HEK293T (cell line): Measurements from ENCODE around the gene GRIP1.

Experiments
- CTCF ChIA-PET: fragments of 350-600 bp; formaldehyde crosslinking; extraction: SDS; loops from one replicate; lab custom pipeline; 2021; ENCODE audit warnings: antibody characterized with exemption, inconsistent platforms; lab: Yijun Ruan, JAX
- POLR2A ChIA-PET: fragments of 350-600 bp; formaldehyde crosslinking; extraction: SDS; loops from one replicate; lab custom pipeline; 2020; ENCODE audit warnings: antibody characterized with exemption, inconsistent platforms; lab: Yijun Ruan, JAX
- DNase-seq: peaks from one replicate; pipeline ENCODE4 v3.0.0; 2012; ENCODE audit warnings: mixed read lengths; ENCODE audit errors: extremely low spot score
- ARNT ChIP-seq: fragments of 450-650 bp; IDR thresholded peaks from 2 replicates; pipeline ENCODE4 v1.6.1; 2017; ENCODE audit warnings: mild to moderate bottlenecking
- BHLHE40 ChIP-seq: fragments of 450-650 bp; IDR thresholded peaks from 2 replicates; pipeline ENCODE4 v1.6.1; 2016; ENCODE audit warnings: mild to moderate bottlenecking, moderate library complexity, borderline replicate concordance
- CTBP1 ChIP-seq: fragments of 450-650 bp; IDR thresholded peaks from 2 replicates; pipeline ENCODE4 v1.6.1; 2016; ENCODE audit warnings: borderline replicate concordance
- ELF4 ChIP-seq: fragments of 450-650 bp; IDR thresholded peaks from 2 replicates; pipeline ENCODE4 v1.6.1; 2017; ENCODE audit warnings: antibody characterized with exemption
- FOXA1 ChIP-seq: fragments of 450-650 bp; IDR thresholded peaks from 2 replicates; pipeline ENCODE4 v1.6.1; 2016; ENCODE audit warnings: mild to moderate bottlenecking
- FOXK2 ChIP-seq: fragments of 450-650 bp; IDR thresholded peaks from 2 replicates; pipeline ENCODE4 v1.6.1; 2016; ENCODE audit warnings: mild to moderate bottlenecking
- FOXM1 ChIP-seq: fragments of 450-650 bp; IDR thresholded peaks from 2 replicates; pipeline ENCODE4 v1.6.1; 2017; ENCODE audit warnings: mild to moderate bottlenecking, borderline replicate concordance
- HDGF ChIP-seq: fragments of 450-650 bp; IDR thresholded peaks from 2 replicates; pipeline ENCODE4 v1.6.1; 2017; ENCODE audit warnings: antibody characterized with exemption, borderline replicate concordance
- L3MBTL2 ChIP-seq: fragments of 450-650 bp; conservative IDR thresholded peaks from 2 replicates; pipeline ENCODE4 v1.6.1; 2016; ENCODE audit warnings: mild to moderate bottlenecking
- LEF1 ChIP-seq: fragments of 450-650 bp; IDR thresholded peaks from 2 replicates; pipeline ENCODE4 v1.6.1; 2017; ENCODE audit warnings: mild to moderate bottlenecking, borderline replicate concordance
- NFRKB ChIP-seq: fragments of 450-650 bp; IDR thresholded peaks from 2 replicates; pipeline ENCODE4 v1.6.1; 2016; ENCODE audit warnings: mild to moderate bottlenecking, moderate library complexity
- SP1 ChIP-seq: fragments of 450-650 bp; IDR thresholded peaks from 2 replicates; pipeline ENCODE4 v1.6.1; 2017
- SUZ12 ChIP-seq: fragments of 450-650 bp; IDR thresholded peaks from 2 replicates; pipeline ENCODE4 v1.6.1; 2016; ENCODE audit warnings: mild to moderate bottlenecking
- TARDBP ChIP-seq: fragments of 450-650 bp; IDR thresholded peaks from 2 replicates; pipeline ENCODE4 v1.6.1; 2016
- ZNF384 ChIP-seq: fragments of 450-650 bp; IDR thresholded peaks from 2 replicates; pipeline ENCODE4 v1.6.1; 2016
- TF ChIP-seq, protein P1 (sequence below): fragments of 450-650 bp; IDR thresholded peaks from 2 replicates; pipeline ENCODE4 v1.6.1; 2016

GRIP1 gene

DNA sequence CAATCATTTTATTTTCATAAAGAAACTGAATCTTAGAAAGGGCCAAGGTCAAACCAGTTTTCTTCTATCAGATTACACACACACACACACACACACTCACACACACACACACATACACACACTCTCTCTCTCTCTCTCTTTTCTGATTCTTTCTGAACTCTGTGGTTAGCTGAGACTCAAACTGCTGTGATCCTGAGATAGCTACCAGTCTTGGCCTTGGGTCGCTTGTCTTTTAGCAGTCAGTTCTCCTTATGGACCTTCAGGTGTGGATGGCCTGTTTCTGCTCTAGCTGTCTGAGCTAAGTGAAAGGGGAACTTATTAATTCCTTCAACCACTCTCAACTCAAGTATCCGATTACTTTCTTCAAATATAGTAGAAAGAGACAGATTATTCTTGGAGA lies 145.1 kb downstream of the GRIP1 start:
- ChIA-PET CTCF (no interaction called here), POLR2A (no interaction called here)
- no peak for TF ChIP-seq FOXK2
- TF ChIP-seq HDGF = no peak
- TF ChIP-seq ZNF384 = no peak
- no peak for TF ChIP-seq LEF1
- no peak for TF ChIP-seq BHLHE40
- no peak for TF ChIP-seq CTBP1
- no peak for TF ChIP-seq NFRKB
- TF ChIP-seq, protein P1, sequence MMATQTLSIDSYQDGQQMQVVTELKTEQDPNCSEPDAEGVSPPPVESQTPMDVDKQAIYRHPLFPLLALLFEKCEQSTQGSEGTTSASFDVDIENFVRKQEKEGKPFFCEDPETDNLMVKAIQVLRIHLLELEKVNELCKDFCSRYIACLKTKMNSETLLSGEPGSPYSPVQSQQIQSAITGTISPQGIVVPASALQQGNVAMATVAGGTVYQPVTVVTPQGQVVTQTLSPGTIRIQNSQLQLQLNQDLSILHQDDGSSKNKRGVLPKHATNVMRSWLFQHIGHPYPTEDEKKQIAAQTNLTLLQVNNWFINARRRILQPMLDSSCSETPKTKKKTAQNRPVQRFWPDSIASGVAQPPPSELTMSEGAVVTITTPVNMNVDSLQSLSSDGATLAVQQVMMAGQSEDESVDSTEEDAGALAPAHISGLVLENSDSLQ = no peak
- no peak for TF ChIP-seq SP1
- TF ChIP-seq TARDBP = no peak
- no peak for TF ChIP-seq ARNT
- no peak for TF ChIP-seq L3MBTL2
- TF ChIP-seq SUZ12 = no peak
- no peak for TF ChIP-seq FOXA1
- no peak for TF ChIP-seq ELF4
- no peak for TF ChIP-seq FOXM1
- no peak for DNase-seq

DNA sequence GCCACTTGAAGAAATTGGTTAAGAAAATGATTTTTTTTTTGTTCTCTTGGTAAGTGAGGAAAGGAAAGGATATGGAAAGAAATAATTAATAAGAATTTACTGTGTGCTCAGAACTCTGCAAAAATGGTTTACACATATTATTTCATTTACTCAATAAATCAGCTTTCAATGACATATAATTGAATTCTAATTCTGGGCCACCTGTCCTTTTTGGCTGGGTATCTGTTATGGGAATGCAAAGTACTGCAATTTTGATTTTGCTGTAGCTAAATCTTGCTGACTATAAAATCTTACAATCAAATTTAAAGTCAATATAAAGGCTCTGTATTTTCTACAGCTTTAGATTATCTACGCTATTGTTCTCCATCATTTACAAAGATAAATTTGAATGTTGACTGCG lies 147.1 kb downstream of the GRIP1 start:
- ChIA-PET CTCF (no interaction called here), POLR2A (no interaction called here)
- no peak for DNase-seq
- TF ChIP-seq L3MBTL2 = no peak
- TF ChIP-seq SUZ12 = no peak
- TF ChIP-seq, protein P1 = no peak
- TF ChIP-seq CTBP1 = no peak
- no peak for TF ChIP-seq LEF1
- no peak for TF ChIP-seq BHLHE40
- TF ChIP-seq TARDBP = no peak
- TF ChIP-seq FOXA1 = no peak
- TF ChIP-seq FOXM1 = no peak
- TF ChIP-seq NFRKB = no peak
- no peak for TF ChIP-seq SP1
- TF ChIP-seq ELF4 = no peak
- TF ChIP-seq ARNT = no peak
- no peak for TF ChIP-seq HDGF

DNA sequence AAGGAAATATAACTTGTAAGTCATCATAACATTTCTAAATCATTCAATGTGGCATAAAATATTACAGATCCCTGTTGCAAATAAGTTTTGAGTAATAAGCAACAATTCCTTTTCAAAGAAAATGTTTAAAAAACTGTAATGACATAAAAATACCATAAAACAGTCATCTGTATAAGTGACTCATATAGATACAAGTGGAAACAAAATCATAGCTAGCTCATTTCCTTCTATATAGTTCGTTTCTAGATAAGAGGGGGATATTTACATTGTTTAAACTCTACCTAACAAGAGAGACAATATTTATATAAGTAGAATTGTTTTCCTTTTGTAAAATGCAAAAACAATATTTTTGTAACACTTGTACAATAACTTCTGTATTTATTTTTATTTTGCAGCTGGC lies 148.9 kb downstream of the GRIP1 start:
- CTCF ChIA-PET = no interaction called here
- POLR2A ChIA-PET = no interaction called here

DNA sequence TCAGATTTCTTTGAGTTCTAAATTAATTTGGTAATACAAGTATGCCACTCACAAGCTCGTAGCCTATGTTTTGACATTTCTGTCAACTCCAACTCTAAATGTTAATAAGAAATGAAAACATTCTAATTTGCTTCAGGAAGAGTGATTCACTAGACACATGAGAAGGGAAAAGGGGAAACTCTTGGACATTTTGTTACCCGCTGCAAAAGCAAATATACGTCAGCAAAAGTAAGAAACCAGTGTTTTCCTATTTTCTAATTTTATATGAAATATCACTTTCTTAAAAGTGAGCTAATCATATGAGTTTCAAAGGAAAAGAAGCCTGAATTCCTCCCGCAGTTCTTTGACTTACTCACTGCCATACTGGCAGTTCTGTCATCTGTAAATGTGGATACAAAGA lies 162.3 kb downstream of the GRIP1 start:
- TF ChIP-seq BHLHE40 (no peak), LEF1 (no peak), ELF4 (no peak)
- ChIA-PET CTCF (no interaction called here), POLR2A (no interaction called here)
- DNase-seq = no peak

More for the DNA sequence above, 148.9 kb downstream of the GRIP1 start:
- TF ChIP-seq ZNF384 (no peak), SP1 (no peak), HDGF (no peak), ARNT (no peak), NFRKB (no peak), ELF4 (no peak), L3MBTL2 (no peak), LEF1 (no peak), FOXM1 (no peak), CTBP1 (no peak), TARDBP (no peak), FOXK2 (no peak), BHLHE40 (no peak), SUZ12 (no peak), FOXA1 (no peak)
- TF ChIP-seq, protein P1 = no peak
- no peak for DNase-seq

DNA sequence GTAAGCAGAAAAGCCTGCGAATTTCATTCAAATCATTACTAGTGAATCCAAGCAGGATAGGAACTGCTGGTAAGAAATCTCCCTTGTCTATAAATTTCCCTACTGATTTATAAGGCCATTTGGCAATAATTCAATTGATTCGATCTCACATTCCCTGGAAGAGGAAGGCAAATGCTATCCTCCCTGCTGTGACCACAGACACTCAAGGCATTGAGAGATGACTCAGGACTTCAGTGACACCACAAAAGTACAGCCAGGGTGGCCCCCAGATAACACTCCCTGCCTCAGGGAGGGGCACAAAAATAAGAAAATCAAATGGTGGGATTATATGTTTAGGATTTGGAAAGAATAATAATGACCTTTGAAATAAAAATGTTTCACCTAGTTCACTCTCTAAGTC lies 162.7 kb downstream of the GRIP1 start:
- no peak for DNase-seq
- TF ChIP-seq FOXA1 = no peak
- TF ChIP-seq FOXM1 = no peak
- no peak for TF ChIP-seq CTBP1
- TF ChIP-seq NFRKB = no peak
- no peak for TF ChIP-seq ELF4
- CTCF ChIA-PET = no interaction called here
- POLR2A ChIA-PET = no interaction called here

DNA sequence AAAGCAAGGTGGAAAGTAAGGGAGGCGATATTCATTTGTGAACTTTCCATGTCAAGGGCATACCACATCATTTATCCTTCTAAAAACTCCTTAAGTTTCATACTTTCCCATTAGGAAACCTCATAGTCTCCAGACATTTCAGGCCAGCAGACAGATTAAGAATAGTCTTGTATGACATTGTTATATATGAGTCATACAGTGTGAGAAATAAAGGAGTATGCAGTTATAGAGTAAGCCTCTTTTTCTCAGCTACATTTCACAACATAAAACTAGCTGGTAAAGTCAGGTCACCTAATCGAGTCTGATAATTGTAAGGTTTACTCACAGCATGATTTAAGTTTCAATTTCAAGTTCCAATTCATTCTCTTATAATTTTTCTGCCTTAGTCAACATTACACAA lies 164.3 kb downstream of the GRIP1 start:
- no peak for TF ChIP-seq LEF1
- no peak for TF ChIP-seq SP1
- TF ChIP-seq ZNF384 = no peak
- ChIA-PET CTCF (no interaction called here), POLR2A (no interaction called here)
- DNase-seq = no peak

DNA sequence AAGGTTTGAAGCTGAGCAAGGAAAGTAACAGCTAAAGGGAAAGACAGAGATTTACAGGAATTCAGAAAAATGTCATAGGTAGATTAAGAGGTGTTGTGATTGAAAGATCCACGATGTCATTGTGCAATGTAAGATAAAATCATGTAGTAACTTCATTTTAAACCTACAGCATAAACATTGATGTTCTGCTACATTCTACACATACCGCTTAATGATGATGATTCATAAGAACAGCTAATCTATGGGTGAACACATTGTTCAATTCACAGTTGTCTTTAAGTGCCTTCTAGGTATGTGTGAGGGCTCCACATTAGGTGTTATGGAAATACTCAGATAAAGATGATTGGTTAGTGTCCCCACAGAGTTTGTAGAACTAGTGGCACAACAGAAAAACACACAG lies 170.9 kb downstream of the GRIP1 start:
- ChIA-PET CTCF (no interaction called here), POLR2A (no interaction called here)
- no peak for TF ChIP-seq ZNF384
- no peak for TF ChIP-seq ARNT
- no peak for TF ChIP-seq CTBP1
- no peak for TF ChIP-seq FOXM1
- TF ChIP-seq HDGF = no peak
- TF ChIP-seq SUZ12 = no peak
- no peak for TF ChIP-seq FOXA1
- TF ChIP-seq L3MBTL2 = no peak
- TF ChIP-seq SP1 = no peak
- TF ChIP-seq NFRKB = no peak
- no peak for TF ChIP-seq TARDBP
- TF ChIP-seq, protein P1 = no peak
- TF ChIP-seq FOXK2 = no peak
- TF ChIP-seq LEF1 = no peak
- no peak for DNase-seq
